Amygdala (tissue), 56 donors: ENCODE results near the gene COMMD6.

ENCODE experiments used
- DNase-seq, 56 donors: peaks; one replicate each; lab custom pipeline; 2025; lab: John Stamatoyannopoulos, UW

Gene COMMD6

GRCh38 chr13:75533861-75534260, 3.8 kb downstream of the COMMD6 start:
- no peak for DNase-seq

GRCh38 chr13:75530549-75530961, 7.1 kb downstream of the COMMD6 start:
- DNase-seq, result no peak

- DNase-seq, result no peak
Observed at GRCh38 chr13:75521956-75522355, 15.7 kb downstream of the COMMD6 start.

DNA sequence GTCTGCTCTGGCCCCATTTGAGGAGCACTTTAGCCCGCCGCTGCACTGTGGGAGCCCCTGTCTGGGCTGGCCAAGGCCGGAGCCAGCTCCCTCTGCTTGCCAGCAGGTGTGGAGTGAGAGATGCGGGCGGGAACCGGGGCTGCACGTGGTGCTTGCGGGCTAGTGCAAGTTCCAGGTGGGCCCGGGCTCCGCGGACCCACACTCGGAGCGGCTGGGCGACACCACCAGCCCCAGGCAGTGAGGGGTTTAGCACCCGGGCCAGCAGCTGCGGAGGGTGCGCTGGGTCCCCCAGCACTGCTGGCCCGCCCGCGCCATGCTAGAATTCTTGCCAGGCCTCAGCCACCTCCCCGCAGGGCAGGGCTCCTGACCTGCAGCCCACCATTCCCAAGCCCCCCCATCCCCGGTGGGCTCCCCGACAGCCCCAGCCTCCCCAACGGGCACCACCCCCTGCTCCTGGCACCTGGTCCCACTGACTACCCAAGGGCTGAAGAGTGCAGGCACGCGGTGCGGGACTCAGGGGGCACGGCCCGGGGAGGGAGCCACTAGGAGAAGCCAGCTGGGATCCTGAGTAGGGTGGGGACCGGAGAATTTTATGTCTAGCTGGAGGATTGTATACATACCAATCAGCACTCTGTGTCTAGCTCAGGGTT, 19.1 kb downstream of the COMMD6 start:
- no peak for DNase-seq

DNA sequence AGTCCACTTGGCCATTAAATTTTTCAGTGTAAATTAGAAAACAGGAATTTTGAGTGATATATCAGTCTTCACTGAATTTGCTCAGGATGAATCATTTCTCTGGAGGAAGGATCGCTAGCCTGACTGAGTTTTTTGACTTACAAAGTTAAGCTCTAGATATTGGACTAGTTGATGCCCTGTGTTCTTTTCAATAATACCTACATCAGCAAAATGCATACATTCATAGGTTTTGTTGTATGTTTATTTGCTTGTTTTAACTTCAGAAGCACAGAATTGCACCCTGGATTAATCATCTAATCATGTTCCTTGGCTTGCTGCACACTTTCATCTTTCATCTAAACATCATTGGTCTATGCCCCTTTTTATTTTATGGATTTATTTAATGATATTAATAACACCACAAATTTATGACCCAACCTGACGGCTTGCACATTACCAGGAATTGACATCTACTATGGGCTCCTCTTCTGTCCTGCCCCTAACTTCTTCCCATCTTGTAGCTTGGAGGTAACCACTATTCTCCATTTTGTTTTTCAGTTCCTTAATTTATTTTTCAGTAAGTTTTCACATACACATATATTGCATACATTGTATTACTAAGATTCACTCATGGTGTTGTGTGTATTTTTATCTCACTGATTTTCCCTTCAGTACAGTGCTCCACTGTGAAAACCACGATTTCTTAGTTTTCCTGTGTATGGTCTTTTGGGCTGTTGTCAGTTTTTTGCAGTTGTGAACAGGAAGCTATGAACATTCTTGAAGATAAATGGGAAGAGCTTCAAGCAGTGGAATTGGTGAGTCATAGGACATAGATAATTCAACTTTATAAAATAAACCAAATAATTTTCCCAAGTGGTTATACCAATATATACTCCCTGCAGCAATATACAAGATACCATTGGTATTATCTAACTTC, 23.3 kb downstream of the COMMD6 start:
- no peak for DNase-seq

- DNase-seq, result no peak
Observed at GRCh38 chr13:75513271-75513670, 24.4 kb downstream of the COMMD6 start.

- no peak for DNase-seq
Observed at GRCh38 chr13:75512253-75512652, 25.4 kb downstream of the COMMD6 start.

- DNase-seq, result no peak
Observed at GRCh38 chr13:75511051-75511625, 26.5 kb downstream of the COMMD6 start.

- DNase-seq, result no peak
Observed at GRCh38 chr13:75508002-75508548, 29.6 kb downstream of the COMMD6 start.

DNA sequence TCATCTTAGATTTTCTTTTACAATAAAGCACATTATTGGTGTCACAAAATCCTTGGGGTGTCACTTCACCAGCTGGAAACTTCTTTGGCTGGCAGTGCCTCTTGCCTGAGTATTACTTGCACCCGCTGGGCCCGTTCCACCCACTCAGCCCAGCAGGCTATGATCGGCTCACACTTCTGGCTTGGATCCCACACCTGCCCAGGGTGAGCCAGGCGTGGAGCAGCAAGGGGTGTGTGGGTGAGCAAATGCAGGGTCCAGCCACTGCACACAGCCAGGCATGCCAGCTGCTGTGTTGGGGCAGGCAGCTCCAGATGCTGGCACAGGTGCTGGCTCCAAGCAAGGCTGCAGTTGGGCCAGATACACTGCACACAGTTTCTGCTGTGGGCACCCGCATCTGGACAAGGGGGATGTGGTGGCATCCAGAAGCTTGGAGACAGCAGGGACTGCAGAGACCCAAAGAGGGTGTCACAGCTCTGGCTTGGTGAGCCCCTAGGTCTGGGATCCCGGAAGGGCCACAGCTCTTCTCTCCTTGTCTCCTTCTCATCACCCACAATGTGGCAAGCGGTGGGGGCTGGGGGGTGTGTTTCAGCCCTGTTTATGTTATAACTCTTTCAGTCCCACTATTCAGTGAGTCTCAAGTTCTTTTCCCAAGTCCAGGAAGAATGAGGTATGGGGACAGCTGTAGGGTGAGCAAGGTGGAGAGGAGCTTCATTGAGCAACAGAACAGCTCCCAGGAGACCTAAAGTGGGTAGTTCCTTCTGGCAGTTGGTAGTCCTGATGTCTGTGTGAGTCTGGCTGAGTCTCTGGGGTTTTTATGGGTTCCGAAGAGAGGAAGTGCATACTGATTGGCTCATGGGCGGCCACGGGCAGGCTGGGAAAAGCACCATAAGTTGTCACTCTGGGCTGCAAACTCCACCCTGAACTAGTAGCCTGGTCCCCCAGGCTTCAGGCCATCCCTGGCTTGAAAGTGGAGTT, 30.3 kb downstream of the COMMD6 start:
- DNase-seq, result no peak

GRCh38 chr13:75506018-75506417, 31.6 kb downstream of the COMMD6 start:
- no peak for DNase-seq

DNA sequence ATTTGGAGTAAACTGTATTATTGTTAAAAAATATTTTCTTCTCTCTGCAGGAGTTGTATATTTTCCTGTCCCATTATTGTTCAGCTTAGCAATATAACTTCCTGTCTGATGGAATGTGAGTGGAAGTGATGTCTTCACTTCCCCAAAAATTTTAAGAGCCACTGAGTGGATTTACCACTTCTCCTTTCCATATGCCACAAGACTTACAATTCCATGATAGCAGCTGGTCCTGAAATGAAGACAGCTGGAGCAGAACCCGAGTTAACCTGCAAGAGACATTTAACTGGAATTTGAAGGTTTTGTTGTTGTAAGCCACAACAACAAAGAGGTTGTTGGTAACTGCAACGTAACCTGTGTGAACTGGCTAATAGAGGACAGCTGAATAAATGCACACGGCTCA, 32.3 kb downstream of the COMMD6 start:
- DNase-seq, result no peak

- no peak for DNase-seq
Observed at GRCh38 chr13:75495938-75496337, 41.7 kb downstream of the COMMD6 start.

- DNase-seq, result no peak
Observed at GRCh38 chr13:75494491-75494890, 43.1 kb downstream of the COMMD6 start.

GRCh38 chr13:75493156-75493555, 44.5 kb downstream of the COMMD6 start:
- DNase-seq, result no peak

DNA sequence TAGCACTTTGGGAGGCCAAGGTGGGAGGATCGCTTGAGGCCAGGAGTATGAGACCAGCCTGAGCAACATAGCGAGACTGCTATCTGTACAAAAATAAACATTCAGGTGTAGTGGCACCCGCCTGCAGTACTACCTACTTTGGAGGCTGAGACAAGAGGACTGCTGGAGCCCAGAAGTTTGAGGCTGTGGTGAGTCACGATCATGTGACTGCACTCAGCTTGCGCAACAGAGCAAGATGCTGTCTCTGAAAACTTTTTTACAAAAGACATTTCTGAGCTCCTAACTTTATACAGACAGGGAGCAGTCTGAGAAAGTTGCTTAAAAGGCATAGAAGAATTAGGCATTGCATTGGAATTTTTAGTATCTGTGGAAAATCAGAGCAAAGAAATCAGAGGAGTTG, 45.3 kb downstream of the COMMD6 start:
- DNase-seq, result no peak

DNA sequence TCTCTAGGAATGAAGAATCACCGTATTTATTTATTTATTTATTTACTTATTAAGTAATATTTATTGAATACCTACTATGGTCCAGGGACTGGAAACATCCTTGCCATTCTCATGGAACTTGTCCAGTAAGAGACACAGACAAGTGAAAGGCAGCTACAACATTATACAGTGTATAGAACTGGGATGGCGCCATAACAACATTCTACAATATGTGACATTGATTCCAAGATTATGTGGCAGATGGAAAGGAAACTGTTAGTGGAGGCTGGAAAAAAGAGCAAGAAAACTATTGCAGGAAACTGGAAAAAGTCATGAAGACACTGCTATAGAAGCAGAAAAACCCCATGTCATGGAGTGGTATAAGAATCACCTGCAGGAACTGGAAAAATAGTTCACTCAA, 46.3 kb downstream of the COMMD6 start:
- no peak for DNase-seq

- DNase-seq, result no peak
Observed at GRCh38 chr13:75489502-75490263, 48.0 kb downstream of the COMMD6 start.
